HG03135 (cell line): ENCODE measurements around the gene PPIB.
"Not testable (repeated sequence)": the region's sequence is repeated elsewhere in the genome, so short reads cannot be mapped to it uniquely, and the experiment has no call there.

ENCODE experiments used
- ATAC-seq: cut with Tn5 transposase; IDR thresholded peaks from one replicate; pipeline ENCODE4 v1.9.1; 2021; ENCODE audit warnings: mild to moderate bottlenecking, moderate library complexity; ENCODE audit not compliant: unreplicated experiment

Gene PPIB

DNA sequence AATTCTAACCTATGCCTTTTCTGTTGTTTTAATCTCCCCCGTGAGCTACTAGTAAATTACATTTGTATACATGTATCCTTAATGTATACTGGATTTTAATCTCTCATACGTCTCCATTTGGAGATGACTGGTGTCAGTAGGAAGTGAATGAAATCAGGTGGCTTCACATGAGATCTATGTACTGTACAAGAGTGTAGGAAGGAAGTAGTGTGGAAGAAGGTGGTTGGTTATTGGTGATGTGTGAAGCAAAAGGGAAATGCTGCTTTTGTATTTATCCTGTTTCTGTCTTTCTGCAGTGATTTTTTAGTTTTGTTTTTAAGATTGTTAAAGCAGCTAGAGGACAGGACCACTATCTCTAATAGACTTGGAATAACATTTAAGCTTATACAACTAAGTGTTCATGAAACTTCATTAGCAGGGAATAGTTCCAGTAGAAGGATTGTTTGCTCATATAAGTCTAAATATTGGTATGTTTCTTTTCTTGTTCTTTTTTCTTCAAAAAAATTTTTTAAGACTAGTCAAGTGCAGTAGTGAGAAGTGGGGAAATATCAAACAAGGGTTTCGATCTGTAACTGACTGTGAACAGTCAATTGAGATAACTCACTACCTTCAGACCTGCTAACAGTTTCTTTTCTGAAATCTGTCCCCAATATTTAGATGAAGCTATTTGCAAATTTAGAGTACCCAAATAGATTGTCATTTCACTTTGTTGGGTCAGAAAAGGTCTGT lies 51.7 kb downstream of the PPIB start:
- ATAC-seq: no peak

DNA sequence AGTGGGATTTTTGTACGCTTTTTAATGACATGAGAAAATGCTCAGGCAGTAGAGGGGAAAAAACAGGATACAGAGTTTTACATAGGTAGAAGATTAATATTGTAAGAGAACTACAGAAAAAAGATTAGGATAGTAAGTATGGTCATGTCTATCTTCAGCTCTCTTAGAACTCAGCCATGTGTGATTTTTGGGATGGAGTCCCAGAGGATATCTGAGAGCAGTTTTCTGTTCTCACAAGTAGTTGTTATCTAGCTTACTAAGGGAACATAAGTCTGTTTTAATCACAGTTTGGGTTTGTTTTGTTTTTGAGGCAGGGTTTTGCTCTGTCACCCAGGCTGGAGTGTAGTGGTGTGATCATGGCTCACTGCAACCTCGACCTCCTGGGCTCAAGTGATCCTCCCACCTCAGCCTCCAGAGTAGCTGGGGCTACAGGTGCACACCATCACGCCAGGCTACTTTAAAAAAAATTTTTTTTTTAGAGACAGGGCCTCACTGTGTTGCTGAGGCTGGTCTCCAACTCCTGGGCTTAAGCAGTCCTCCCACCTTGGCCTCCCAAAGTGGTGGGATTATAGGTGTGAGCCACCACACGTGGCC lies 52.6 kb downstream of the PPIB start:
- not testable (repeated sequence) for ATAC-seq

- ATAC-seq: no peak
These were observed 55.5 kb downstream of the PPIB start for GRCh38 chr15:64107337-64107736.
